ENCODE data around the gene NUP133.

GRCh38 chr1:229427572-229427971 is 80.6 kb downstream of the NUP133 start:
- TF ChIP-seq POLR2A (IDR thresholded peaks at IDR 0.05) = no peak
- no peak for TF ChIP-seq CTCF (IDR thresholded peaks at IDR 0.05)
